ENCODE measurements around the gene NABP1.
A peak's percentile ranks its signal among the peaks of the same experiment; 100 is the strongest.
"Not testable (repeated sequence)": the region's sequence is repeated elsewhere in the genome, so short reads cannot be mapped to it uniquely, and the experiment has no call there.

NABP1 gene, protein sequence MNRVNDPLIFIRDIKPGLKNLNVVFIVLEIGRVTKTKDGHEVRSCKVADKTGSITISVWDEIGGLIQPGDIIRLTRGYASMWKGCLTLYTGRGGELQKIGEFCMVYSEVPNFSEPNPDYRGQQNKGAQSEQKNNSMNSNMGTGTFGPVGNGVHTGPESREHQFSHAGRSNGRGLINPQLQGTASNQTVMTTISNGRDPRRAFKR

DNA sequence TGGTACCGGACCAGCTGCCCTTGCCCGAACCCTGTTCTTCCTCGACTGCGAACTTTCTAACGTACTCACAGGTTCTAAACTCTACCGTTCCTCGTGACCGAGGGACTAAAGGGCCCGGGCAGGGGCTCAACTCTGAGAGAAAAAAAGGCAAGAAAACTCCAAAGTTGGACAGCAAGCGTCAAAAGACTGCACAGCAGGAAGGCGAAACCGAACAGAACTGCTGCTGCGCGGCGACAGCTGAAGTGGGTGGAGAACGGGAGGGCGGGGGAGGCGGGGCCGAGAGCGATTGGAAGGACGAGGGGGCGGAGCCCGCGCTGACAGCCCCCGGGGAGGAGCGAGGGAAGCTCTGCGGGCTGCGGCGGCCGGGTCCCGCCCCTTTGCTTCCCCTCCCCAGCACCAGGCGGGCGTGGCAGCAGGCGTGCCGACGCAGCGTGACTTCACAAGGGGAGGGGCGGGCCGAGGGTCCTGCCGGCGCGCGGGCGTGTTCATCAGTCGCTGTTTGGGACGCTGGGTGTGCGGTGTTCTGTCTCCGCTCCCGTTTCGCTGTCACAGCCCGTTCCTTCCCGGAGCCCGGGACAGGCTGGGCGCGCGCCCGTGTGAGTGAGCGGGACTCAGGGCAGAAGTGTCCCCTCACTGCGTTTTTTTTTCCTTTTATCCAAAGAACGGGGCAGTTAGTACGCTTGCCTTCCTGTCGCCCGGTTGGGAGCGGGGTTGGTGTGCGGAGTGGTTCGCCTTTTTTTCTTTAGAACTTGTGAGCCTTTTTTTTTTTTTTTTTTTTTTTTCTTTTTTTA, at the start of gene NABP1:
Gene NABP1, plus strand, starts transcription at position 491 of the 791 bp plus-strand sequence. CDS start 479 bp downstream, outside the sequence.
- peak; percentile 92 for DNase-seq

DNA sequence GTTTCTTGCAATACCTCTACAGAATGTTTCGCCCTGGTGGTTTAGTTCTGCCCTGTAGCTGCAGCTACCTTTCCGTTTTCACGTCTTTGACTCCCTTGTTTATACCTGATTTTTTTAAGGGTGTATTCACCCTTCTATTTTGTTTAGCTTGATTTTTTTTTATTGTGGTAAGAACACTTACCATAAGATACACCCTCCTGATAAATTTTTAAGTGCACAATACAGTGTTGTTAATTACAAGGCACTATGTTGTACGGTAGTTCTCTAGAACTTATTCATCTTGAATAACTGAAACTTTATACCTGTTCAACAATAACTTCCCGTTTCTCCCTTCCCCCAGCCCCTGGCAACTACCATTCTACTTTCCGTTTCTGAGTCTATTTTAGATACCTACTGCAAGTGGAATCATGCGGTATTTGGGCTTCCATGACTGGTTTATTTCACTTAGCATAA, 48.9 kb upstream of the NABP1 start:
- DNase-seq = no peak

GRCh38 chr2:191629976-191630712, 47.8 kb upstream of the NABP1 start:
- no peak for DNase-seq

- DNase-seq = no peak
Measured at GRCh38 chr2:191631754-191632153, 46.2 kb upstream of the NABP1 start.

DNA sequence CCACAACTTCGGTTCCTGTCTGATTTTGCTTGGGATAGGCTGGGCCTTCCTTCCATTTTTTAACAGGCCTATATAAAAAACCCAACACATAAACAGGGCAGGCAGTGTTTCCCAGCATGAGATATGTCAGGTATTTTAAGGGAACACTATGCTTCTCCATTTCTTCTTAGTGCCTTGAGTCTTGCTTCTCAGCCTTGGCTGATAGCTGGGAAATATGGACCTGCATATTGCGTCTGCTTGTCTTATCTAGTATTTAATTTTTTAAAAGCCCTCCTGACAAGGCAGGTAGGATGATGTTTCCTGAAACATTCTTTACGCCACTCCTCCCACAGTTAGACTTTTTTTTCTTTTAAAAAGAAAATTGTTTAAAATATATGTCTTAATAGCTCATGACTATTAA, 45.5 kb upstream of the NABP1 start:
- no peak for DNase-seq

GRCh38 chr2:191634791-191635190, 43.1 kb upstream of the NABP1 start:
- DNase-seq = no peak

GRCh38 chr2:191635333-191636234, 42.4 kb upstream of the NABP1 start:
- no peak for DNase-seq

GRCh38 chr2:191636235-191636543, 41.7 kb upstream of the NABP1 start:
- DNase-seq = no peak

- no peak for DNase-seq
Measured at GRCh38 chr2:191636586-191636985, 41.4 kb upstream of the NABP1 start.

- DNase-seq = no peak
Measured at GRCh38 chr2:191637182-191638078, 40.5 kb upstream of the NABP1 start.

- DNase-seq = no peak
Measured at GRCh38 chr2:191638079-191638801, 39.7 kb upstream of the NABP1 start.

GRCh38 chr2:191638802-191639172, 39.1 kb upstream of the NABP1 start:
- DNase-seq = no peak

DNA sequence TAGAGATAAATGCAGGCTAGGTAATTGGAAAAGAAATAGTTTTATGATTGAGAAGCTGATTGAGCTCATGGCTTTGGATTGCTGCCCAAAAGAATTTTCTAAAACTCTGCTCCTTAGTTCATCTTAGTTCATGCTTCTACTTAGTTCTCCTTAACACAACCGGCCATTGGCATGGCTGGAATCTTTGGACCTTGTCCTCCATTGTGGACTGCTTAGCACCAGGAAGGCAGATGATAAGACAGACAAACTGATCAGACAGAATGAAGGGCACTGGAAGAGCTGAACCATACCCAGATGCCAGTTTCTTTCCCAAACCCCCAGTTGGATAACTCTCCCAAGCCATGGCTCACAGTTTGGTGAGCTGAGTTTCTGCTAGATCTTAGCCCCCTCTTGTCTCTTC, 36.3 kb upstream of the NABP1 start:
- DNase-seq = no peak

DNA sequence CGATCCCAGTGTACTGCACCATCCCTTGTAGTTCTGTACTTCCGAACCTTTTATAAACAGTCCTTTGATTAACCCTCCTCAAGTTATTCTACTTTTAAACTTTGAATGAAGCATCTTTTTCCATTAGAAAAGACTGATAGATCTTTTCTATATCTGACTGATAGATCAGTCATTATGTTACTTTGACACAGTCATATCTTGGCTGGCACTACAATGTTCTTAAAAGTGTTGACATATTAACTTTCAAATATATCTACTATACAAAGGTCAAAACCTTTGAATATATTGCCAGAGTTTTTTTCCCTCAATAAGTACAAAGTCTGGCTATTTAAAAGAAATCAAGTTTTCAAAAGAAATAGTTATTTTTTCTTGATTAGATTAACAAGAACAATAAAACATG, 35.4 kb upstream of the NABP1 start:
- DNase-seq = no peak

- DNase-seq = no peak
Measured at GRCh38 chr2:191643429-191643828, 34.5 kb upstream of the NABP1 start.

- DNase-seq = not testable (repeated sequence)
Measured at GRCh38 chr2:191644613-191645012, 33.3 kb upstream of the NABP1 start.

DNA sequence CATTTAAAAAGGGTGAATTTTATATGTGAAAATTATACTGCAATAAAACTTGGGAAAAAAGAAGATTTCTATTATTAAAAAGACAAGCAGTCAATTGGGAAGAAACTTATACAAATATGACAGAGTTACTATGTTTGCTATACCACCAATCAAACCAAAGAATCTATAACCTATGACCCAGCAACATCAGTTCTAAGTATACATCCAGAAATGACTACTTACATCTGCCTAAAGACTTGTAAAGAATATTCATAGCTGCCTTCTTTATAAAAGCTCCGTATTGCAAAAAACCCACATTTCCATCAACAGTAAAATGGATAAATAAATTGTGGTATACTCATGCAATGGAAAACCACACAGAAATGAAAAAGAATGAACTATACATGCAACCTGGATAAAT, 32.9 kb upstream of the NABP1 start:
- no peak for DNase-seq

GRCh38 chr2:191645434-191646162, 32.3 kb upstream of the NABP1 start:
- no peak for DNase-seq

DNA sequence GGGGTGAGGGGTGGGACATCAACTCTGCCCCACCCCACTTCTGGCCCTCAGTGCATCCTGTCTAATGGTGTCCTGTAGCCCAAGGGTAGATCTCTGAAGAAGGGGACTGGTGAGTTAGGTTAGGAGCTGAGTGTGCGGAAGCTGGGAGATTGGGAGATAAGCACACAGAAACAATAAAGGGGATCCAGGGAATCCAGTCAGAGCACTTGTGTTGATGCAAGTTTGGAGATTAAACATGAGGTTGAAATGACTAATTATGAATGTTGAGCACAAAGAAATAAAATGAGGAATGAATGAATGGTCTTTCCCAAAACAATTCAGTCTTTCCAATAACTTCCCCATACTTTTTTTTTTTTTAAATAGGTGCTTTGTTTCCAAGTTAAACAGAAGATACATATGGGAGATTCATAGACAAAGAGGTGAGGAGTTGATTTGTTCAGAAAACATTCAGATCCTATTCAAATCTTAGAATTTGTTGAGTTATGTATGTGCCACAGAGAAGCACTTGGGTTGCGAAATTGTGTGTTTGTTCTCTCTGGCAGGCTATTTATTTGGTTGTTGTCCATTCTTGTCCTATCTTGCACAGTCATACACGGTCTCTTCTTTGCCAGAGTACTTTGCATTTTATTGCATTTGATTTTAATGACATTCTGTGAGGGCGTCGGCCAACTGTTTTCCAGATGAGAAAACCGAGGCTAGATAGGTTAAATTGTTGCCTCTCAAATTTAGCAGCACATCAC, 31.6 kb upstream of the NABP1 start:
- DNase-seq = no peak

GRCh38 chr2:191649519-191649918, 28.4 kb upstream of the NABP1 start:
- DNase-seq = no peak
